Hepatocyte (in vitro differentiated cells): ENCODE measurements around the gene MAGI3. TPM values are rescaled to one million over a fixed set of nuclear protein-coding genes. Genes with fewer than 3 reads are reported as not detected.

ENCODE experiments used
- DNase-seq: peaks from one replicate; pipeline ENCODE4 v3.0.0-alpha.2; 2016; ENCODE audit warnings: low spot score
- H2AFZ ChIP-seq: fragments of 200-600 bp; sonication (generic); 2 replicates; pipeline ENCODE4 v1.6.0; 2016; ENCODE audit warnings: antibody characterized with exemption, mild to moderate bottlenecking
- H3K27ac ChIP-seq: fragments of 200-600 bp; sonication (generic); 2 replicates; pipeline ENCODE4 v1.5.1; 2016; ENCODE audit warnings: mild to moderate bottlenecking
- H3K27me3 ChIP-seq: fragments of 200-600 bp; sonication (generic); 2 replicates; pipeline ENCODE4 v1.6.1; 2016
- H3K36me3 ChIP-seq: fragments of 200-600 bp; sonication (generic); replicated peaks from 2 replicates; pipeline ENCODE4 v1.5.1; 2016; ENCODE audit warnings: low read depth; ENCODE audit not compliant: insufficient read depth
- H3K4me1 ChIP-seq: fragments of 200-600 bp; sonication (generic); 2 replicates; pipeline ENCODE4 v1.5.1; 2016; ENCODE audit warnings: mild to moderate bottlenecking, moderate library complexity; ENCODE audit not compliant: insufficient read depth
- H3K4me2 ChIP-seq: fragments of 200-600 bp; sonication (generic); 2 replicates; pipeline ENCODE4 v1.6.0; 2016
- H3K4me3 ChIP-seq: fragments of 200-600 bp; sonication (generic); 2 replicates; pipeline ENCODE4 v1.5.1; 2016; ENCODE audit warnings: mild to moderate bottlenecking
- H3K79me2 ChIP-seq: fragments of 200-600 bp; sonication (generic); 2 replicates; pipeline ENCODE4 v1.6.0; 2017; ENCODE audit warnings: mild to moderate bottlenecking
- H3K9me2 ChIP-seq: fragments of 200-600 bp; sonication (generic); replicated peaks from 2 replicates; pipeline ENCODE4 v1.6.0; 2017; ENCODE audit warnings: mild to moderate bottlenecking; ENCODE audit not compliant: insufficient read depth
- H3K9me3 ChIP-seq: fragments of 200-600 bp; sonication (generic); 2 replicates; pipeline ENCODE4 v1.5.1; 2016; ENCODE audit warnings: low read depth, mild to moderate bottlenecking
- H4K20me1 ChIP-seq: fragments of 200-600 bp; sonication (generic); 2 replicates; pipeline ENCODE4 v1.6.0; 2016; ENCODE audit warnings: mild to moderate bottlenecking; ENCODE audit not compliant: insufficient read depth, poor library complexity, severe bottlenecking
- CTCF ChIP-seq: fragments of 200-600 bp; sonication (generic); IDR thresholded peaks from 2 replicates; pipeline ENCODE4 v1.5.1; 2016; ENCODE audit warnings: antibody characterized with exemption, mild to moderate bottlenecking; ENCODE audit not compliant: poor library complexity
- EZH2 ChIP-seq: fragments of 200-600 bp; sonication (generic); IDR thresholded peaks from 2 replicates; pipeline ENCODE4 v1.6.1; 2016; ENCODE audit warnings: antibody characterized with exemption, mild to moderate bottlenecking, borderline replicate concordance
- EZH2phosphoT487 ChIP-seq: fragments of 200-600 bp; sonication (generic); IDR thresholded peaks from one replicate; pipeline ENCODE4 v1.6.1; 2018; ENCODE audit warnings: antibody characterized with exemption, mild to moderate bottlenecking, low read depth, moderate library complexity; ENCODE audit not compliant: unreplicated experiment, severe bottlenecking
- WGBS: methylation state at CpG from one replicate; pipeline ENCODE4 v1.1.6; 2016; ENCODE audit warnings: low lambda C conversion rate; ENCODE audit errors: missing lambda C conversion rate; 5-methylcytosine and 5-hydroxymethylcytosine counted together
- polyA plus RNA-seq: library from polyadenylated mRNA; unstranded; fragments of >200 nt; fragmentation: Nextera tagmentation; extraction: Ambion mirVana; gene quantifications from 2 replicates; pipeline ENCODE4 v1.2.1, GENCODE V29; 2016
- total RNA-seq: library from RNA; depleted of rRNA; stranded (reverse); fragments of >200 nt; gene quantifications from 2 replicates; pipeline ENCODE4 v1.2.3, GENCODE V29; 2014

MAGI3 gene
- total and polyA plus RNA-seq, 2 experiments from 2014 or later: 15.9 to 22.4 TPM

- WGBS: 98% methylated on average over 3 of the region's 3 CpGs
- TF ChIP-seq EZH2phosphoT487 (no peak), EZH2 (no peak), CTCF (no peak)
- Histone ChIP-seq H2AFZ (no peak overlapping the region), H3K27me3 (no peaks in the 10 kb centered on the region), H3K4me2 (no peak overlapping the region), H3K9me3 (no peaks in the 10 kb centered on the region), H3K27ac (no peak overlapping the region), H3K9me2 (no peaks in the 10 kb centered on the region), H4K20me1 (no peaks in the 10 kb centered on the region), H3K4me3 (no peak overlapping the region), H3K79me2 (peaks cover 12% of the 10 kb centered on the region), H3K36me3 (no peaks in the 10 kb centered on the region), H3K4me1 (no peaks in the 10 kb centered on the region)
- no peak for DNase-seq
These were observed 103.2 kb downstream of the MAGI3 start for GRCh38 chr1:113493533-113493932.

- Histone ChIP-seq H3K27ac (no peak overlapping the region), H3K27me3 (no peaks in the 10 kb centered on the region), H3K36me3 (no peaks in the 10 kb centered on the region), H4K20me1 (no peaks in the 10 kb centered on the region), H3K9me2 (no peaks in the 10 kb centered on the region), H3K4me2 (no peak overlapping the region), H3K9me3 (no peaks in the 10 kb centered on the region), H3K79me2 (peaks cover 52% of the 10 kb centered on the region), H2AFZ (no peak overlapping the region), H3K4me1 (peaks cover 8% of the 10 kb centered on the region), H3K4me3 (no peak overlapping the region)
- WGBS: 100% methylated on average over 1 of the region's 1 CpG
- no peak for DNase-seq
- no peak for TF ChIP-seq EZH2phosphoT487
- TF ChIP-seq EZH2: no peak
- no peak for TF ChIP-seq CTCF
These were observed 115.0 kb downstream of the MAGI3 start for GRCh38 chr1:113505357-113505756.

GRCh38 chr1:113507552-113508214 is 117.4 kb downstream of the MAGI3 start:
- TF ChIP-seq EZH2 (no peak), CTCF (no peak), EZH2phosphoT487 (no peak)
- Histone ChIP-seq H2AFZ (no peak overlapping the region), H4K20me1 (no peaks in the 10 kb centered on the region), H3K4me2 (peak overlapping the region; percentile 58), H3K27ac (peak overlapping the region; percentile 38), H3K9me3 (no peaks in the 10 kb centered on the region), H3K4me3 (no peak overlapping the region), H3K27me3 (no peaks in the 10 kb centered on the region), H3K36me3 (no peaks in the 10 kb centered on the region), H3K4me1 (peaks cover 8% of the 10 kb centered on the region), H3K79me2 (peaks cover 70% of the 10 kb centered on the region), H3K9me2 (no peaks in the 10 kb centered on the region)
- no peak for DNase-seq
